HEK293 (cell line): ENCODE measurements around the gene TRAK1.

Experiments
- CTCF ChIA-PET: fragments of 350-600 bp; formaldehyde crosslinking; extraction: SDS; loops from one replicate; lab custom pipeline; 2021; ENCODE audit warnings: antibody characterized with exemption; lab: Yijun Ruan, JAX
- POLR2A ChIA-PET: fragments of 300-600 bp; formaldehyde crosslinking; extraction: SDS; loops from one replicate; lab custom pipeline; 2020; ENCODE audit warnings: antibody characterized with exemption, inconsistent platforms; lab: Yijun Ruan, JAX
- H3K27ac ChIP-seq: fragments of 200-500 bp; sonication (Bioruptor generic); 2 replicates; pipeline ENCODE4 v1.5.1; 2014; ENCODE audit warnings: low read depth, low read length, control low read depth, inconsistent platforms; ENCODE audit errors: extremely low read depth
- H3K36me3 ChIP-seq, 2 experiments: fragments of 200-500 bp in 1 of 2; sonication (Bioruptor generic) in 1 of 2; 1 replicate in 1 of 2; 2 replicates in 1 of 2; pipeline ENCODE4 v1.5.1; 2014 to 2017; ENCODE audit warnings: inconsistent platforms in 2 of 2, low read length in 2 of 2; ENCODE audit not compliant: control insufficient read depth in 2 of 2, insufficient read depth in 1 of 2
- H3K4me1 ChIP-seq: fragments of 200-500 bp; sonication (Bioruptor generic); 2 replicates; pipeline ENCODE4 v1.5.1; 2014; ENCODE audit warnings: mild to moderate bottlenecking, low read length, inconsistent platforms; ENCODE audit not compliant: control insufficient read depth, insufficient read depth
- H3K4me3 ChIP-seq: 2 replicates; pipeline ENCODE4 v1.5.1; 2011; ENCODE audit warnings: low read depth, mild to moderate bottlenecking, control low read depth, low read length, moderate library complexity
- H3K9me3 ChIP-seq: fragments of 200-500 bp; sonication (Bioruptor generic); 2 replicates; pipeline ENCODE4 v1.5.1; 2014; ENCODE audit warnings: low read depth, low read length, inconsistent platforms; ENCODE audit not compliant: control insufficient read depth, insufficient read depth
- HOXA7 ChIP-seq: sonication (generic); formaldehyde crosslinking; IDR thresholded peaks from 2 replicates; pipeline ENCODE4 v1.8.1; 2022; ENCODE audit warnings: missing genetic modification reagents, borderline replicate concordance
- PRDM1 ChIP-seq: fragments of 450-650 bp; formaldehyde crosslinking; IDR thresholded peaks from 2 replicates; pipeline ENCODE4; 2016; ENCODE audit warnings: missing biosample characterization, missing genetic modification characterization
- SCRT2 ChIP-seq: fragments of 450-650 bp; formaldehyde crosslinking; IDR thresholded peaks from 2 replicates; pipeline ENCODE4 v1.5.1; 2016; ENCODE audit warnings: missing biosample characterization, missing genetic modification characterization
- SP2 ChIP-seq: fragments of 450-650 bp; formaldehyde crosslinking; IDR thresholded peaks from 2 replicates; pipeline ENCODE4 v1.5.1; 2016; ENCODE audit warnings: missing biosample characterization, missing genetic modification characterization
- TCF7L2 ChIP-seq: IDR thresholded peaks from 2 replicates; pipeline ENCODE4 v1.6.1; 2011; ENCODE audit warnings: low read depth, mild to moderate bottlenecking, inconsistent platforms, low read length, moderate library complexity, borderline replicate concordance
- ZBTB7A ChIP-seq: fragments of 450-650 bp; formaldehyde crosslinking; IDR thresholded peaks from 2 replicates; pipeline ENCODE4 v1.5.1; 2016; ENCODE audit warnings: low read depth, missing biosample characterization, missing genetic modification characterization
- ZNF10 ChIP-seq: fragments of 450-650 bp; formaldehyde crosslinking; IDR thresholded peaks from 2 replicates; pipeline ENCODE4 v1.5.1; 2017; ENCODE audit warnings: missing biosample characterization, missing genetic modification characterization
- ZNF121 ChIP-seq: fragments of 450-650 bp; formaldehyde crosslinking; IDR thresholded peaks from 2 replicates; pipeline ENCODE4 v1.5.1; 2016; ENCODE audit warnings: missing biosample characterization, missing genetic modification characterization
- ZNF138 ChIP-seq: fragments of 450-650 bp; formaldehyde crosslinking; IDR thresholded peaks from 2 replicates; pipeline ENCODE4 v1.5.1; 2016; ENCODE audit warnings: missing biosample characterization, missing genetic modification characterization, borderline replicate concordance
- ZNF214 ChIP-seq: fragments of 450-650 bp; formaldehyde crosslinking; IDR thresholded peaks from 2 replicates; pipeline ENCODE4 v1.5.1; 2017; ENCODE audit warnings: missing biosample characterization, mild to moderate bottlenecking, missing genetic modification characterization, borderline replicate concordance
- ZNF23 ChIP-seq: fragments of 450-650 bp; formaldehyde crosslinking; IDR thresholded peaks from 2 replicates; pipeline ENCODE4 v1.5.1; 2016; ENCODE audit warnings: missing biosample characterization, missing genetic modification characterization, borderline replicate concordance
- ZNF266 ChIP-seq: fragments of 450-650 bp; formaldehyde crosslinking; IDR thresholded peaks from 2 replicates; pipeline ENCODE4 v1.5.1; 2016; ENCODE audit warnings: missing biosample characterization, missing genetic modification characterization, low read depth
- ZNF324 ChIP-seq: fragments of 450-650 bp; formaldehyde crosslinking; IDR thresholded peaks from 2 replicates; pipeline ENCODE4 v1.5.1; 2016; ENCODE audit warnings: missing biosample characterization, missing genetic modification characterization
- ZNF341 ChIP-seq: fragments of 450-650 bp; formaldehyde crosslinking; IDR thresholded peaks from 2 replicates; pipeline ENCODE4; 2016; ENCODE audit warnings: low read depth, missing biosample characterization, missing genetic modification characterization
- ZNF416 ChIP-seq: fragments of 450-650 bp; formaldehyde crosslinking; IDR thresholded peaks from 2 replicates; pipeline ENCODE4 v1.5.1; 2016; ENCODE audit warnings: missing biosample characterization, missing genetic modification characterization
- ZNF426 ChIP-seq: fragments of 450-650 bp; formaldehyde crosslinking; IDR thresholded peaks from 2 replicates; pipeline ENCODE4 v1.5.1; 2017; ENCODE audit warnings: missing biosample characterization, missing genetic modification characterization, mild to moderate bottlenecking, inconsistent platforms, moderate library complexity
- ZNF433 ChIP-seq: fragments of 450-650 bp; formaldehyde crosslinking; IDR thresholded peaks from 2 replicates; pipeline ENCODE4 v1.5.1; 2016; ENCODE audit warnings: missing biosample characterization, missing genetic modification characterization, low read depth
- ZNF510 ChIP-seq: fragments of 450-650 bp; formaldehyde crosslinking; IDR thresholded peaks from 2 replicates; pipeline ENCODE4 v1.5.1; 2018; ENCODE audit warnings: mild to moderate bottlenecking, missing genetic modification characterization, missing biosample characterization; ENCODE audit not compliant: insufficient replicate concordance
- ZNF626 ChIP-seq: fragments of 450-650 bp; sonication (Bioruptor Pico); formaldehyde crosslinking; IDR thresholded peaks from 2 replicates; pipeline ENCODE4 v1.5.1; 2018; ENCODE audit warnings: missing biosample characterization, missing genetic modification characterization, inconsistent platforms
- ZNF768 ChIP-seq: fragments of 450-650 bp; formaldehyde crosslinking; IDR thresholded peaks from 2 replicates; pipeline ENCODE4 v1.5.1; 2018; ENCODE audit warnings: missing biosample characterization, mild to moderate bottlenecking, missing genetic modification characterization
- ZNF785 ChIP-seq: fragments of 450-650 bp; formaldehyde crosslinking; IDR thresholded peaks from 2 replicates; pipeline ENCODE4 v1.5.1; 2016; ENCODE audit warnings: missing biosample characterization, missing genetic modification characterization
- TF ChIP-seq, protein P1 (sequence below): fragments of 450-650 bp; formaldehyde crosslinking; IDR thresholded peaks from 2 replicates; pipeline ENCODE4 v1.5.1; 2016; ENCODE audit warnings: missing biosample characterization, missing genetic modification characterization
- TF ChIP-seq, protein P2 (sequence below): fragments of 450-650 bp; formaldehyde crosslinking; IDR thresholded peaks from 2 replicates; pipeline ENCODE4 v1.5.1; 2016; ENCODE audit warnings: missing biosample characterization, missing genetic modification characterization

The TRAK1 gene

DNA sequence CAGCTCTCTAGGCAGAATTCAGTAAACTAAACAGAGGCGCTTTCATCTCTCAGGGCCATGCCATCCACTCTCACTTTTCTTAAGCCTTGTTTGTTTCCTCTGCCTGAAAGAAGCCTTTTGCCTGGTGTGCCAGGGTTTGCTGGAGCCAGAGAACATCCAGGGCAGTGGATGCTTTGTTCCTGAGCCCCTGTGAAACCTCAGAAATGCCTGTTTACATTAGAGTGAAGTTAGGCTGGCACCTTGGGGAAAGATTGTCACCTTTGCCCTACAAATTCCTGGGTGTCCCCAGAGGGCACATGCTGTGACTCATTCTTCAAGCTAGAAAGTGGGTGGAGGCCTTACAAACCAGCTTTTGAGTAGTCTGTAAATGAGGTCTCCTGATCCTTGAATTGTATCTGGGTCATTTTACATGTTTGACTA lies 10.7 kb upstream of the TRAK1 start (continued):
- no peak for TF ChIP-seq HOXA7 (CRISPR knock-in tag)
- TF ChIP-seq ZNF10 (tag by site-specific recombination): no peak
- TF ChIP-seq PRDM1 (tag by site-specific recombination): 0 out of 2 replicates have a peak, but pooled peaks have one; percentile 39

DNA sequence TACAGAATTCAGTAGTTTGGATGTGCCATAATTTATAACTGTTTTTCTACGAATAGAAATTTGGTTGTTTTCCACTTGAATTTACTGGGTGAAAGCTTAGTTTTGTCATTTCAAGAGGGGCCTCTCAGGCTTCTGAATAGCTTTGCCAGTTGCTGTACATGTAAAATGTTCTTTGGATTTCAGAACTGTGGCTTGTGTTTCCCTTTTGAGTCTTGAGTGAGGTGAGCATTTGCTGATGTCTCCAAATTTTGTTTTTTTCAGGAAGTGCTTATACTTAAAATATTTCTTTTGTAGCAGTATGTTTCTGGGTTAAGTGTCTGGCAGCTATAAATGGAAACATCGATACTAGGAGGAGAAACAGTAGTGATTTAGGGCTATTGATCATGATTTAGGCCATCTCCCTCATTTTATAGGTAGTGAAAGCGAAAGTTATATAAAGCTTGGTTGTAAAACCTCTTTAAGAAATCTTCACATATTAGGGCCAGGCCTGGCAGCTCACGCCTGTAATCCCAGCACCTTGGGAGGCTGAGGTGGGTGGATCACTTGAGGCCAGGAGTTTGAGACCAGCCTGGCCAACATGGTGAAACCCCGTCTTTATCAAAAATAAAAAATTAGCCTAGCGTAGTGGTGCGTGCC lies 9.2 kb upstream of the TRAK1 start:
- CTCF ChIA-PET: no interaction called here
- Histone ChIP-seq H3K4me1 (no peaks in the 10 kb centered on the region; the same call in 1 of the 2 replicates), H3K27ac (no peak overlapping the region), H3K36me3 (no peaks in the 10 kb centered on the region), H3K4me3 (no peak overlapping the region), H3K9me3 (no peaks in the 10 kb centered on the region)
- POLR2A ChIA-PET: no interaction called here
- TF ChIP-seq ZNF138 (tag by site-specific recombination): no peak
- TF ChIP-seq ZNF785: no peak
- TF ChIP-seq ZNF324: no peak
- TF ChIP-seq ZNF23 (tag by site-specific recombination): no peak
- no peak for TF ChIP-seq ZBTB7A (tag by site-specific recombination)
- no peak for TF ChIP-seq ZNF510 (tag by site-specific recombination)
- no peak for TF ChIP-seq ZNF121 (tag by site-specific recombination)
- TF ChIP-seq ZNF626: no peak
- no peak for TF ChIP-seq ZNF416 (tag by site-specific recombination)
- no peak for TF ChIP-seq TCF7L2
- no peak for TF ChIP-seq ZNF214
- TF ChIP-seq ZNF266: no peak
- TF ChIP-seq, protein P1, sequence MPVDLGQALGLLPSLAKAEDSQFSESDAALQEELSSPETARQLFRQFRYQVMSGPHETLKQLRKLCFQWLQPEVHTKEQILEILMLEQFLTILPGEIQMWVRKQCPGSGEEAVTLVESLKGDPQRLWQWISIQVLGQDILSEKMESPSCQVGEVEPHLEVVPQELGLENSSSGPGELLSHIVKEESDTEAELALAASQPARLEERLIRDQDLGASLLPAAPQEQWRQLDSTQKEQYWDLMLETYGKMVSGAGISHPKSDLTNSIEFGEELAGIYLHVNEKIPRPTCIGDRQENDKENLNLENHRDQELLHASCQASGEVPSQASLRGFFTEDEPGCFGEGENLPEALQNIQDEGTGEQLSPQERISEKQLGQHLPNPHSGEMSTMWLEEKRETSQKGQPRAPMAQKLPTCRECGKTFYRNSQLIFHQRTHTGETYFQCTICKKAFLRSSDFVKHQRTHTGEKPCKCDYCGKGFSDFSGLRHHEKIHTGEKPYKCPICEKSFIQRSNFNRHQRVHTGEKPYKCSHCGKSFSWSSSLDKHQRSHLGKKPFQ (tag by site-specific recombination): no peak
- TF ChIP-seq ZNF426: no peak
- no peak for TF ChIP-seq ZNF768 (tag by site-specific recombination)
- no peak for TF ChIP-seq SP2 (tag by site-specific recombination)
- TF ChIP-seq SCRT2 (tag by site-specific recombination): no peak
- no peak for TF ChIP-seq ZNF341 (tag by site-specific recombination)
- TF ChIP-seq ZNF433 (tag by site-specific recombination): no peak
- TF ChIP-seq, protein P2, sequence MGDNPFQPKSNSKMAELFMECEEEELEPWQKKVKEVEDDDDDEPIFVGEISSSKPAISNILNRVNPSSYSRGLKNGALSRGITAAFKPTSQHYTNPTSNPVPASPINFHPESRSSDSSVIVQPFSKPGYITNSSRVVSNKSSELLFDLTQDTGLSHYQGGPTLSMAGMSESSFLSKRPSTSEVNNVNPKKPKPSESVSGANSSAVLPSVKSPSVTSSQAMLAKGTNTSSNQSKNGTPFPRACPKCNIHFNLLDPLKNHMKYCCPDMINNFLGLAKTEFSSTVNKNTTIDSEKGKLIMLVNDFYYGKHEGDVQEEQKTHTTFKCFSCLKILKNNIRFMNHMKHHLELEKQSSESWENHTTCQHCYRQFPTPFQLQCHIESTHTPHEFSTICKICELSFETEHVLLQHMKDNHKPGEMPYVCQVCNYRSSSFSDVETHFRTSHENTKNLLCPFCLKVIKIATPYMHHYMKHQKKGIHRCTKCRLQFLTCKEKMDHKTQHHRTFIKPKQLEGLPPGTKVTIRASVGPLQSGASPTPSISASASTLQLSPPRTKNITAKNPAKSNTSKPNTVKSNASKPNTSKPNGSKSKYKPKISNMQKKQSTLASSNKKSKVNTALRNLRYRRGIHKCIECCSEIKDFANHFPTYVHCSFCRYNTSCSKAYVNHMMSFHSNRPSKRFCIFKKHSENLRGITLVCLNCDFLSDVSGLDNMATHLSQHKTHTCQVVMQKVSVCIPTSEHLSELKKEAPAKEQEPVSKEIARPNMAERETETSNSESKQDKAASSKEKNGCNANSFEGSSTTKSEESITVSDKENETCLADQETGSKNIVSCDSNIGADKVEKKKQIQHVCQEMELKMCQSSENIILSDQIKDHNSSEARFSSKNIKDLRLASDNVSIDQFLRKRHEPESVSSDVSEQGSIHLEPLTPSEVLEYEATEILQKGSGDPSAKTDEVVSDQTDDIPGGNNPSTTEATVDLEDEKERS (tag by site-specific recombination): no peak
